Rectal smooth muscle tissue (tissue), 1 donor: ENCODE results near the gene NCS1.

ENCODE experiments used
- H3K27ac ChIP-seq: one replicate; pipeline ENCODE4 v1.7.0; 2013; ENCODE audit warnings: low read depth, low read length, inconsistent platforms
- H3K27me3 ChIP-seq: one replicate; pipeline ENCODE4 v1.7.0; 2013; ENCODE audit warnings: low read length; ENCODE audit not compliant: control insufficient read depth, insufficient read depth
- H3K36me3 ChIP-seq: one replicate; pipeline ENCODE4 v1.7.0; 2013; ENCODE audit warnings: low read length; ENCODE audit not compliant: control insufficient read depth, insufficient read depth
- H3K4me1 ChIP-seq: one replicate; pipeline ENCODE4 v1.7.0; 2013; ENCODE audit warnings: low read length; ENCODE audit not compliant: control insufficient read depth, insufficient read depth
- H3K4me3 ChIP-seq: one replicate; pipeline ENCODE4 v1.7.0; 2013; ENCODE audit warnings: low read length
- H3K9ac ChIP-seq: one replicate; pipeline ENCODE4 v1.7.0; 2013; ENCODE audit warnings: low read length

NCS1 gene

GRCh38 chr9:130204341-130204740, 32.1 kb downstream of the NCS1 start:
- Histone ChIP-seq H3K36me3 (no peaks in the 10 kb centered on the region), H3K4me1 (peaks cover 35% of the 10 kb centered on the region), H3K27ac (no peak overlapping the region), H3K27me3 (no peaks in the 10 kb centered on the region), H3K4me3 (no peak overlapping the region), H3K9ac (no peak overlapping the region)

GRCh38 chr9:130204959-130205358, 32.8 kb downstream of the NCS1 start:
- peaks cover 32% of the 10 kb centered on the region for H3K4me1 ChIP-seq
- no peak overlapping the region for H3K4me3 ChIP-seq
- no peaks in the 10 kb centered on the region for H3K27me3 ChIP-seq
- H3K36me3 ChIP-seq: no peaks in the 10 kb centered on the region
- no peak overlapping the region for H3K9ac ChIP-seq
- H3K27ac ChIP-seq: no peak overlapping the region

- Histone ChIP-seq H3K27me3 (no peaks in the 10 kb centered on the region), H3K4me1 (peaks cover 22% of the 10 kb centered on the region), H3K36me3 (no peaks in the 10 kb centered on the region), H3K4me3 (no peak overlapping the region), H3K9ac (no peak overlapping the region), H3K27ac (no peak overlapping the region)
These were observed 33.7 kb downstream of the NCS1 start for GRCh38 chr9:130205912-130206311.

- Histone ChIP-seq H3K36me3 (no peaks in the 10 kb centered on the region), H3K27me3 (no peaks in the 10 kb centered on the region), H3K4me1 (peaks cover 16% of the 10 kb centered on the region), H3K9ac (no peak overlapping the region), H3K4me3 (no peak overlapping the region), H3K27ac (peak overlapping the region; percentile 73)
These were observed 34.4 kb downstream of the NCS1 start for GRCh38 chr9:130206579-130206978.

- Histone ChIP-seq H3K4me3 (no peak overlapping the region), H3K4me1 (peaks cover 22% of the 10 kb centered on the region), H3K36me3 (no peaks in the 10 kb centered on the region), H3K27ac (peak overlapping the region; percentile 73), H3K9ac (no peak overlapping the region), H3K27me3 (no peaks in the 10 kb centered on the region)
These were observed 35.2 kb downstream of the NCS1 start for GRCh38 chr9:130207241-130207992.

GRCh38 chr9:130208600-130209347, 36.6 kb downstream of the NCS1 start:
- Histone ChIP-seq H3K4me1 (peaks cover 22% of the 10 kb centered on the region), H3K27me3 (no peaks in the 10 kb centered on the region), H3K4me3 (no peak overlapping the region), H3K27ac (peak overlapping the region; percentile 80), H3K36me3 (no peaks in the 10 kb centered on the region), H3K9ac (no peak overlapping the region)

GRCh38 chr9:130209422-130209821, 37.2 kb downstream of the NCS1 start:
- no peak overlapping the region for H3K4me3 ChIP-seq
- no peak overlapping the region for H3K9ac ChIP-seq
- peak overlapping the region; percentile 80 for H3K27ac ChIP-seq

GRCh38 chr9:130211548-130212226, 39.5 kb downstream of the NCS1 start:
- H3K36me3 ChIP-seq: no peaks in the 10 kb centered on the region
- H3K4me1 ChIP-seq: peaks cover 35% of the 10 kb centered on the region
- no peak overlapping the region for H3K4me3 ChIP-seq
- H3K27ac ChIP-seq: peak overlapping the region; percentile 19
- no peak overlapping the region for H3K9ac ChIP-seq
- H3K27me3 ChIP-seq: no peaks in the 10 kb centered on the region

More at GRCh38 chr9:130209422-130209821, 37.2 kb downstream of the NCS1 start:
- H3K27me3 ChIP-seq: no peaks in the 10 kb centered on the region
- H3K36me3 ChIP-seq: no peaks in the 10 kb centered on the region
- peaks cover 25% of the 10 kb centered on the region for H3K4me1 ChIP-seq

- H3K27ac ChIP-seq: peak overlapping the region; percentile 19
- H3K4me1 ChIP-seq: peaks cover 27% of the 10 kb centered on the region
- peaks cover under 1% of the 10 kb centered on the region for H3K36me3 ChIP-seq
- H3K27me3 ChIP-seq: no peaks in the 10 kb centered on the region
- no peak overlapping the region for H3K9ac ChIP-seq
- no peak overlapping the region for H3K4me3 ChIP-seq
These were observed 40.5 kb downstream of the NCS1 start for GRCh38 chr9:130212543-130213297.

GRCh38 chr9:130213911-130214761, 41.9 kb downstream of the NCS1 start:
- no peak overlapping the region for H3K4me3 ChIP-seq
- no peaks in the 10 kb centered on the region for H3K27me3 ChIP-seq
- peaks cover 23% of the 10 kb centered on the region for H3K4me1 ChIP-seq
- no peak overlapping the region for H3K9ac ChIP-seq
- peak overlapping the region; percentile 55 for H3K27ac ChIP-seq
- peaks cover 6% of the 10 kb centered on the region for H3K36me3 ChIP-seq

GRCh38 chr9:130214776-130215340, 42.7 kb downstream of the NCS1 start:
- H3K4me3 ChIP-seq: no peak overlapping the region
- H3K9ac ChIP-seq: no peak overlapping the region
- no peaks in the 10 kb centered on the region for H3K27me3 ChIP-seq
- H3K4me1 ChIP-seq: peaks cover 24% of the 10 kb centered on the region
- H3K36me3 ChIP-seq: peaks cover 6% of the 10 kb centered on the region
- peak overlapping the region; percentile 55 for H3K27ac ChIP-seq
